GM20000 (cell line): ENCODE measurements around the gene PRPF8.

Experiments used
- DNase-seq: peaks from one replicate; pipeline ENCODE4 v3.0.0; 2012; ENCODE audit warnings: low spot score
- TF ChIP-seq, protein P1 (sequence below): IDR thresholded peaks from 2 replicates; pipeline ENCODE4 v1.5.1; 2012; ENCODE audit warnings: mild to moderate bottlenecking, control low read depth; ENCODE audit errors: extremely low read depth, missing control alignments

Gene PRPF8

DNA sequence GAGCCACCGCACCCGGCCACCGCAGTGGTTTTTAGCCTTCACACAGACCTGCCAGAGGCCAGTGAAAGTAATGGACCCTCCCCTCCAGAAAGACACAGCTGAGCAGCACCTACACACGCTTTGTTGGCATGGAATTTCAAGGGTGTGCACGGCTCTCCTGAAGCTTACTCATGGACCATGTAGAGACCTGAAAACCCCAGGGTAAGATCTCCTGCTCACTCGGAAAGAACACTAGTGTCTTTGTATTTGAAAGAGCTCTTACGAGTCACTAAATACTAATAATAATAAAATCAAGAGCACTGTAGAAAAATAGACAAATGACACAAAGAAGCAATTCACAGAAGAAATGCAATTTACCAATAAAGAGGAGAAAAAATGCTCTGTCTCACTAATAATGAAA, 76.0 kb downstream of the PRPF8 start:
- DNase-seq, result no peak
- TF ChIP-seq, protein P1, sequence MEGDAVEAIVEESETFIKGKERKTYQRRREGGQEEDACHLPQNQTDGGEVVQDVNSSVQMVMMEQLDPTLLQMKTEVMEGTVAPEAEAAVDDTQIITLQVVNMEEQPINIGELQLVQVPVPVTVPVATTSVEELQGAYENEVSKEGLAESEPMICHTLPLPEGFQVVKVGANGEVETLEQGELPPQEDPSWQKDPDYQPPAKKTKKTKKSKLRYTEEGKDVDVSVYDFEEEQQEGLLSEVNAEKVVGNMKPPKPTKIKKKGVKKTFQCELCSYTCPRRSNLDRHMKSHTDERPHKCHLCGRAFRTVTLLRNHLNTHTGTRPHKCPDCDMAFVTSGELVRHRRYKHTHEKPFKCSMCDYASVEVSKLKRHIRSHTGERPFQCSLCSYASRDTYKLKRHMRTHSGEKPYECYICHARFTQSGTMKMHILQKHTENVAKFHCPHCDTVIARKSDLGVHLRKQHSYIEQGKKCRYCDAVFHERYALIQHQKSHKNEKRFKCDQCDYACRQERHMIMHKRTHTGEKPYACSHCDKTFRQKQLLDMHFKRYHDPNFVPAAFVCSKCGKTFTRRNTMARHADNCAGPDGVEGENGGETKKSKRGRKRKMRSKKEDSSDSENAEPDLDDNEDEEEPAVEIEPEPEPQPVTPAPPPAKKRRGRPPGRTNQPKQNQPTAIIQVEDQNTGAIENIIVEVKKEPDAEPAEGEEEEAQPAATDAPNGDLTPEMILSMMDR, result no peak

DNA sequence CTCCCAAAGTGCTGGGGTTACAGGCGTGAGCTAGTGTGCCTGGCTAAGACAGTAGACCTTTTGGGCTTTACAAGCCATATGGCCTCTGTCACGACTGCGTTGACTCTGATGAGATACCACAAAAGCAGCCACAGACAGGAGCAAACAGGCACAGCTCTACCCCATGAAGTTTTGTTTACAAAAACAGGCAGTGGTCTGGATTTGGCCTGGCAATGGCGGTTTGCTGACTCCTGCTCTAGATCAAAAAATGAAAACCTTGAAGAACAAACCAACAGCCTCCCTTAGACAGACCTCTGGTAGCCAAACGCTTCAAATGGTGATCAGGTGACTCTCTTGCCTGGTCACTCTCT, 76.7 kb downstream of the PRPF8 start:
- TF ChIP-seq, protein P1, result no peak
- DNase-seq, result peak; percentile 12

DNA sequence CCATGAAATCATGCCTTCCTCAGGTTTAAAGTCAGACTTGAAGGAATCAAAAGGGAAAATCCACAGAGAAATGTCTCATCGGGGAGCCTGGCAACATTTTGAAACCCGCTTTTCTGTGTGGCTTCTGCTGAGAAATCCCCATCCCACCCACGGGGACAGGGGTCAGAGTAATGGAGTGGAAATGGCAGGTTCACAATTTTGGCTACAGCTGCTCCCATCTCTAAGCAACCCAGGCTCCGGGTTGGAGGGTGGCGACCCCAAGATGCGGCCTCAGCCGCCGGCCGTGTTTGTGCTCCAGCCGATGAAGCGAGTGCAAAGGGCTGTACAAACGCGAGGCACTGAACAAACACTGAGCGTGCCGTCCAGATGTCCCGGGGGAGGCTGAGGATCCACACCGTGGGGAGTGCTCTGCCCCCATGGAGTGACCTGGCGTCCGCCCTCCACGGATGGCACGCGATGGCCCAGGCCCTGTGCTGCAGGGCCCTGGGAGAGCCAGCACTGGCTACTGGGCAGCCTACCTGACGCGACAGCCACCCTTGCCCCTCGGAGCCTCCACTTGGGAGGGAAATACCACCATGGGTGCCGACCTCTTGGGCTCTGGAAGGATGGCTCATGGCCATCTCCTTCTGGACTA, 78.2 kb downstream of the PRPF8 start:
- peak; percentile 60 for DNase-seq
- TF ChIP-seq, protein P1, result no peak

DNA sequence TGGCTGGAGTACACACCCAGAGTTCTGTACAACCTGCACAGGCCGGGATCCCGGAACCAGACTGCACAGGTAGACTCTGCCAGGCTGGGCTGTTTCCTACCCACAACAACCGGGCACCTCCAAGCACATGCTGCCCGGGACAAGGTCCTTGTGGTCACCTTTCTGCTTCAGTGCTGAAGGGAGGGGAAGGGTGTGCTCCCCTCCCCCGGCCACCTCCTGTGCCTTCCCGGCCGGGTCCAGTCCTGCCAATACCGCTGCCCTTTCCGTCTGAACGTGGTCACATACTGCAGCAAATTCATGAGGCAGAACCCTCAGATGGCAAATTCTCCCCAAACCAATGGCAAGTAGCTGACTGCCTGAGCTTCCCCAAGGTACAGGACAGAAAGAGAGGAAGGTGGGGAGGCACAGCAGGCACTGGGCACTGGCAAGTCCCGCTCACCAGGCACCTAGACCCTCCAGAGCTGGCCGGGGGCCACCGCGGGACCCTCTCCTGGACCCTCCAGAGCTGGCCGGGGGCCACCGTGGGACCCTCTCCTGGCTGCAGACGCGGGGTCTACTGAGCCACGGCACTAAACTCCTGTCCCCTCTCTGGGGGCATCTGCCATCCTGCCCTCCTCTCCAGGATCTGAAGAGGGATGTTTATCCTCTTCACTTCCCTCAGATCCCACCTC, 78.9 kb downstream of the PRPF8 start:
- no peak for DNase-seq
- TF ChIP-seq, protein P1, result no peak

DNA sequence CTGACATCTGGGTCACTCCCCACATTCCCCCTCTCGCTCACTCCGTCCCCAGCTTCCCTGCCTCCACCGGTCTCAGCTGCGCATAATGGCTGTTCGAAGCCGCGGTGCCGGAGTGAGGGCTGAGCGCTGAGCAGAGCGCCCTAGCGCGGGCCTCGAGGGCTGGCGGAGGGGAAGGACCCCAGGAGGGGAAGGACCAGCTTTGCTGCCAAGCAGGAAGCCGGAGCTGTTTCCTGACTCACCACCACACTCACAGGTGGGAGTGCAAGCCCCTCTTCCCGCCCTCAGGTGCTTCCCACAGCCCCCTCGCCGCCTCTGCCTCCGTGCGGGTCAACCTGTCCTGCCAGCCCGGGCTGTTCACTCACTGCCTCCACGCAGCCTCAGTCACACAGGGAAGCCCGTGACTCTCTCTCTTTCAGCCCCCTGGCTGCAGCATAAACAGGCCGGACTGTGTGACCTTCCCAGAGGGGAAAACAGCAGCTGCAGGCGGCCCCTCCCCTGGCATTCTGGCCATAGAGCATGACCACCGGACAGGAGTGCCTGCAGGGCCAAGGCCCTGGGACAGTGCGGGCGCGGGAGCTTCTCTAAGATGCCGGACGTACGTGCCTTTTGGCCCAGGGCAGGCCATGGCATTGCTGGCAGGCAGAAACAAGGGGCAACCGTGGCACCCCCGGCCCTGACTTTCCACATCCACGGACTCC, 79.7 kb downstream of the PRPF8 start:
- no peak for DNase-seq
- TF ChIP-seq, protein P1, result no peak

DNA sequence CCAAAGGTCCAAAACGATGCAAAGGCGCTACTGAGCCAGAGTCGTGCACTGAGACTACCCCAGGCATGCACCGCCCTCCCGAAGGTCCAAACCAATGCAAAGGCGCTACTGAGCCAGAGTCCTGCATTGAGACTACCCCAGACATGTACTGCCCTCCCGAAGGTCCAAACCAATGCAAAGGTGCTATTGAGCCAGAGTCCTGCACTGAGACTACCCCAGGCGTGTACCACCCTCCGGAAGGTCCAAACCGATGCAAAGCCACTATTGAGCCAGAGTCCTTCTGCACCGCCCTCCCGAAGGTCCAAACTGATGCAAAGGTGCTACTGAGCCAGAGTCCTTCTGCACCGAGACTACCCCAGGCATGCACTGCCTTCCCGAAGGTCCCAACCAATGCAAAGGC, 83.1 kb downstream of the PRPF8 start:
- TF ChIP-seq, protein P1, result no peak
- DNase-seq, result no peak
